Vagina (tissue), 2 donors: ENCODE results near the gene TNFSF13.

Experiments
- POLR2A ChIP-seq, 2 donors: fragments of 450-650 bp; IDR thresholded peaks; one replicate each; pipeline ENCODE4 v1.6.1; 2017; ENCODE audit warnings: antibody characterized with exemption in 2 of 2, mild to moderate bottlenecking in 2 of 2, moderate library complexity in 2 of 2
- POLR2AphosphoS5 ChIP-seq, 2 donors: sonication (generic); formaldehyde crosslinking; IDR thresholded peaks; one replicate each; pipeline ENCODE4 v1.9.0; 2017; ENCODE audit warnings: antibody characterized with exemption in 2 of 2, mild to moderate bottlenecking in 2 of 2, low read depth in 1 of 2; ENCODE audit not compliant: insufficient read depth in 1 of 2
- TF ChIP-seq, protein P1 (sequence below), 3 experiments: fragments of 450-650 bp in 2 of 3; fragments of 200-600 bp in 1 of 3; sonication (generic) in 1 of 3; IDR thresholded peaks; one replicate each; pipeline ENCODE4 v1.5.1; 2017 to 2019; ENCODE audit warnings: antibody characterized with exemption in 3 of 3, mild to moderate bottlenecking in 2 of 3, moderate library complexity in 2 of 3

DNA sequence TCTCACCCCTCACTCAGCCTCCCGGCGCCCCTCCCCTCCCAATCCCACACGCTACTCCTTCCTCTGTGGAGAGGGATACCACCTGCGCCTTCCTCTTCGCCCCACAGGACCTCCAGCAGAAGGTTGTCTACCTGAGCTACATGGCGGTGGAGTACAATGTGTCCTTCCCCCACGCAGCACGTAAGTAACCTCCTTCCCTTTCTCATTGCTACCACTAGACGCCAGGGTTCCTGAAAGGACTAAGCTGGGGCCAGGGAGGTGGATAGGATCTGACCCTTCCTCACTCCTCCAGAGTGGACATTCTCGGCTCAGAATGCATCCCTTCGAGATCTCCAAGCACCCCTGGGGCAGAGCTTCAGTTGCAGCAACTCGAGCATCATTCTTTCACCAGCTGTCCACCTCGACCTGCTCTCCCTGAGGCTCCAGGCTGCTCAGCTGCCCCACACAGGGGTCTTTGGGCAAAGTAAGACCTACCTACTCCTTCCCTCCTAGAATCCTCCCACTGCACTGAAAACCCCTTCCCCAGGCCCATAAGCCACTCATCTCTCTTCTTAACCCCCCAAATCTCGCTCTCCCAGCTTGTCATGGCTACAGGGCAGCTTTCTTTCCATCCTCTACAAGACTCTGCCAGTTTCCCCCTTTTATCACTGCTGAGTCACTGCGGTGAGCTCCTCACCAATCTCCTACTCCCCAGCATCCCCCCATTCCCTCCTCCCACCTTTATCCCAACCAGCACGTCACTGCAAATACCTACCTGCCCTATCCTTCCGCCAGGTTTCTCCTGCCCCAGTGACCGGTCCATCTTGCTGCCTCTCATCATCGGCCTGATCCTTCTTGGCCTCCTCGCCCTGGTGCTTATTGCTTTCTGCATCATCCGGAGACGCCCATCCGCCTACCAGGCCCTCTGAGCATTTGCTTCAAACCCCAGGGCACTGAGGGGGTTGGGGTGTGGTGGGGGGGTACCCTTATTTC lies 22.3 kb downstream of the TNFSF13 start:
- TF ChIP-seq, protein P1, sequence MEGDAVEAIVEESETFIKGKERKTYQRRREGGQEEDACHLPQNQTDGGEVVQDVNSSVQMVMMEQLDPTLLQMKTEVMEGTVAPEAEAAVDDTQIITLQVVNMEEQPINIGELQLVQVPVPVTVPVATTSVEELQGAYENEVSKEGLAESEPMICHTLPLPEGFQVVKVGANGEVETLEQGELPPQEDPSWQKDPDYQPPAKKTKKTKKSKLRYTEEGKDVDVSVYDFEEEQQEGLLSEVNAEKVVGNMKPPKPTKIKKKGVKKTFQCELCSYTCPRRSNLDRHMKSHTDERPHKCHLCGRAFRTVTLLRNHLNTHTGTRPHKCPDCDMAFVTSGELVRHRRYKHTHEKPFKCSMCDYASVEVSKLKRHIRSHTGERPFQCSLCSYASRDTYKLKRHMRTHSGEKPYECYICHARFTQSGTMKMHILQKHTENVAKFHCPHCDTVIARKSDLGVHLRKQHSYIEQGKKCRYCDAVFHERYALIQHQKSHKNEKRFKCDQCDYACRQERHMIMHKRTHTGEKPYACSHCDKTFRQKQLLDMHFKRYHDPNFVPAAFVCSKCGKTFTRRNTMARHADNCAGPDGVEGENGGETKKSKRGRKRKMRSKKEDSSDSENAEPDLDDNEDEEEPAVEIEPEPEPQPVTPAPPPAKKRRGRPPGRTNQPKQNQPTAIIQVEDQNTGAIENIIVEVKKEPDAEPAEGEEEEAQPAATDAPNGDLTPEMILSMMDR (IDR thresholded peaks at IDR 0.05), result no peak
- no peak for TF ChIP-seq POLR2A (IDR thresholded peaks at IDR 0.05)
- no peak for TF ChIP-seq POLR2AphosphoS5 (IDR thresholded peaks at IDR 0.05; ENCODE audit: insufficient read depth in 1 of 2, low read depth in 1 of 2)
